Renal pelvis (tissue), 4 donors: Measurements from ENCODE around the gene TACC2. TPM values are rescaled to one million over a fixed set of nuclear protein-coding genes. Genes with fewer than 3 reads are reported as not detected.
"Not testable (repeated sequence)": the region's sequence is repeated elsewhere in the genome, so short reads cannot be mapped to it uniquely, and the experiment has no call there.

Experiments used
- DNase-seq: peaks from one replicate; pipeline ENCODE4 v3.0.0-alpha.2; 2013
- polyA plus RNA-seq, 3 donors: library from polyadenylated mRNA; unstranded; fragments of 120-200 nt; gene quantifications; one replicate each; pipeline ENCODE4 v1.2.1, GENCODE V29; 2013; ENCODE audit not compliant: insufficient read length in 3 of 3

Gene TACC2
- polyA plus RNA-seq, 3 donors: 45.2 to 55.7 (median 51.4) TPM

- DNase-seq: no peak
Observed at GRCh38 chr10:122022276-122022675, 33.3 kb downstream of the TACC2 start.

GRCh38 chr10:122023257-122023656, 34.3 kb downstream of the TACC2 start:
- DNase-seq: not testable (repeated sequence)

- no peak for DNase-seq
Observed at GRCh38 chr10:122029499-122030199, 40.7 kb downstream of the TACC2 start.

- DNase-seq: no peak
Observed at GRCh38 chr10:122030200-122030552, 41.2 kb downstream of the TACC2 start.

GRCh38 chr10:122033224-122033926, 44.4 kb downstream of the TACC2 start:
- DNase-seq: no peak

- no peak for DNase-seq
Observed at GRCh38 chr10:122034149-122034756, 45.3 kb downstream of the TACC2 start.

GRCh38 chr10:122040786-122041185, 51.8 kb downstream of the TACC2 start:
- no peak for DNase-seq

- DNase-seq: no peak
Observed at GRCh38 chr10:122042836-122043235, 53.9 kb downstream of the TACC2 start.

- DNase-seq: peak; percentile 80
Observed at GRCh38 chr10:122044045-122044661, 55.2 kb downstream of the TACC2 start.

GRCh38 chr10:122044713-122045112, 55.8 kb downstream of the TACC2 start:
- peak; percentile 42 for DNase-seq

- no peak for DNase-seq
Observed at GRCh38 chr10:122045212-122045611, 56.2 kb downstream of the TACC2 start.

- DNase-seq: no peak
Observed at GRCh38 chr10:122047560-122047959, 58.6 kb downstream of the TACC2 start.

GRCh38 chr10:122049076-122049475, 60.1 kb downstream of the TACC2 start:
- no peak for DNase-seq

- no peak for DNase-seq
Observed at GRCh38 chr10:122050311-122050710, 61.3 kb downstream of the TACC2 start.

GRCh38 chr10:122050811-122051210, 61.8 kb downstream of the TACC2 start:
- no peak for DNase-seq

- peak; percentile 58 for DNase-seq
Observed at GRCh38 chr10:122051609-122052385, 62.8 kb downstream of the TACC2 start.

GRCh38 chr10:122052701-122053100, 63.7 kb downstream of the TACC2 start:
- DNase-seq: no peak

- DNase-seq: no peak
Observed at GRCh38 chr10:122053314-122053713, 64.4 kb downstream of the TACC2 start.

GRCh38 chr10:122054048-122055025, 65.4 kb downstream of the TACC2 start:
- no peak for DNase-seq

- DNase-seq: no peak
Observed at GRCh38 chr10:122055252-122055651, 66.3 kb downstream of the TACC2 start.
